OCI-LY3 (cell line): ENCODE data around the gene DSE.

Experiments used
- CTCF ChIP-seq: fragments of 200-600, 300-600 bp; sonication (generic); IDR thresholded peaks from 2 replicates; pipeline ENCODE4 v1.5.1; 2014; ENCODE audit warnings: antibody characterized with exemption, low read length, low read depth
- EZH2phosphoT487 ChIP-seq: fragments of 200-600 bp; shearing (Covaris generic); IDR thresholded peaks from 2 replicates; pipeline ENCODE4 v1.6.1; 2018; ENCODE audit warnings: antibody characterized with exemption, mixed run types, low read depth

GRCh38 chr6:116380346-116380745 lies 9.6 kb downstream of the DSE start:
- TF ChIP-seq CTCF (no peak), EZH2phosphoT487 (no peak)
